Fibroblast of the aortic adventitia (primary cell): Measurements from ENCODE around the gene KPNA6. TPM values are rescaled to one million over a fixed set of nuclear protein-coding genes. Genes with fewer than 3 reads are reported as not detected.
A peak's percentile ranks its signal among the peaks of the same experiment; 100 is the strongest.

ENCODE experiments used
- DNase-seq: peaks from one replicate; pipeline ENCODE4 v3.0.0-alpha.2; 2010; ENCODE audit warnings: low read depth
- H3K4me3 ChIP-seq: 2 replicates; pipeline ENCODE4 v1.5.1; 2011; ENCODE audit warnings: low read depth, mild to moderate bottlenecking, control low read depth, low read length, moderate library complexity
- CTCF ChIP-seq: IDR thresholded peaks from 2 replicates; pipeline ENCODE4 v1.5.1; 2011; ENCODE audit warnings: mild to moderate bottlenecking, low read length, control low read depth, inconsistent platforms; ENCODE audit not compliant: insufficient read depth
- total RNA-seq: library from RNA; depleted of rRNA; stranded (reverse); fragments of >200 nt; gene quantifications from 2 replicates; pipeline ENCODE4 v1.2.3, GENCODE V29; 2012; ENCODE audit warnings: low replicate concordance

KPNA6 gene
- total RNA-seq, 1 donor = 56.2 TPM

DNA sequence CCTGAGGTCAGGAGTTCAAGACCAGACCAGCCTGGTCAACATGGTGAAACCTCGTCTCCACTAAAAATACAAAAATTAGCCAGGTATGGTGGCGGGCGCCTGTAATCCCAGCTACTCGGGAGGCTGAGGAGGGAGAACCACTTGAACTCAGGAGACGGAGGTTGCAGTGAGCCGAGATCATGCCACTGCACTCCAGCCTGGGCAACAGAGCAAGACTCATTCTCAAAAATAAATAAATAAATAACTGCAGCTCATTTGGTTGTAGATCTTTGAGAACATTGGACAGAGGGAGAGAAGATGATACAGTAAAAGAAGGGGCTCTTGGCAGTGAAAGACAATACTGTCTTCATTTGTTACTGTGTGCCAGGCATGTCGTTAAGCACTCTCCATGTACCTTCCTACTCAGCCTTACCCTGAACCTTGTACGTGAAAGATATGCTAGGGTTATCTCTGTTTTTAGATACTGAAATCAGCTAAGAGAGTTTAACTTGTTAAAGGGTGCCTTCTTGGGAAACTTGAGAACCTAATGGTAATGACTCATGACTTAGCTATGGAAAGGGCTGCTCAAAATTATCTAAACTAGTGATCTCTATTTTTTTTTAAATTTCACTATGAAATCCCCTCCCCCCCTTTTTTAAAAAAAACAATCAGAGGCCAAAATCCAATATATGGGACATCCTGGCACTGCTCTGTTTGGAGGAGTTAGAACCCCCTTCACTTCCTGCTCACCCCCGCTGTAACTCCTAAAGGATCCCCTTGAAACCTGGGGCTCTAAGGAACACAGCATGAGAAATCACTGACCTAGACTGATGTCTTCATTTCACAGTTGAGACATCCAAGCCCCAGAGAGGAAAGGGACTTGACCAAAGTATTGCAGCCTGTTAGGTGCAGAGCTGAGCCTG, 6.8 kb upstream of the KPNA6 start:
- DNase-seq = peak; percentile 69
- H3K4me3 ChIP-seq = no peak overlapping the region
- no peak for TF ChIP-seq CTCF

DNA sequence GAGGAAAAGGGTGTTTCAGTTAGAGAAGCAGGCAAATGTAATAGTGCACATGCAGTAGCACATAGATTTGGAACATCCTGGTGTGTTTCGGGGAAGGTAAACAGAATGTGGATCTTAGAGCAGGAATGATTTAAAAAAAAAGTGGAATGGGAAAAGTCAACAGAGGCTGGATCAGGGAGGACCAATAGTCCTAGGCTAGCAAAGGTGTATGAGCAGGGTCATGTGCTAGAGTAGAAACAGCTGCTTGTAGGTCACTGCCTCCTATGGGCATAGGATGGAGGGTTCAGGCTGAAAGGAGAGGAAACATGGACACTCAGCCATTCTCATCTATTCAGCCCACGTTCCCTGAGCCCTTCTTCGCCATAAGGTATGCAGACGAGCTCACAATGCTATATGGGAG, 3.7 kb upstream of the KPNA6 start:
- DNase-seq = no peak
- H3K4me3 ChIP-seq = no peak overlapping the region
- TF ChIP-seq CTCF = no peak

DNA sequence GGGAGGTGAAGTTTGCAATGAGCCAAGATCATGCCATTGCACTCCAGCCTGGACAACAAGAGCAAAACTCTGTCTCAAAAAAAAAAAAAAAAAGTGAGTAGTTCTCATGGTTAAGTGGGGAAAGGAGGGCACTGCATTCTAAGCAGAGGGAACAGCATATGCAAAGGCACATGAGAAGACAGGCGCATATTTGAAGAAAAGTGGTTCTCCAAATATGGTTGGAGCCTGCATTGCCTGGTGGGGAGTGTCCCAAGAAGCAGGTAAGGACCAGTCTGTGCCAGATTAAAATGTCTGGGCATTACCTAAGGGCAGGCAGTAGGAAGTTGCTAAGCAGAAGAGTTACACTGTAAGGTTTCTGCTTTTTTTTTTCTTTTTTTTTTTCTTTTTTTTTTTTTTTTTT, 2.5 kb upstream of the KPNA6 start:
- TF ChIP-seq CTCF = no peak
- no peak for DNase-seq
- no peak overlapping the region for H3K4me3 ChIP-seq

DNA sequence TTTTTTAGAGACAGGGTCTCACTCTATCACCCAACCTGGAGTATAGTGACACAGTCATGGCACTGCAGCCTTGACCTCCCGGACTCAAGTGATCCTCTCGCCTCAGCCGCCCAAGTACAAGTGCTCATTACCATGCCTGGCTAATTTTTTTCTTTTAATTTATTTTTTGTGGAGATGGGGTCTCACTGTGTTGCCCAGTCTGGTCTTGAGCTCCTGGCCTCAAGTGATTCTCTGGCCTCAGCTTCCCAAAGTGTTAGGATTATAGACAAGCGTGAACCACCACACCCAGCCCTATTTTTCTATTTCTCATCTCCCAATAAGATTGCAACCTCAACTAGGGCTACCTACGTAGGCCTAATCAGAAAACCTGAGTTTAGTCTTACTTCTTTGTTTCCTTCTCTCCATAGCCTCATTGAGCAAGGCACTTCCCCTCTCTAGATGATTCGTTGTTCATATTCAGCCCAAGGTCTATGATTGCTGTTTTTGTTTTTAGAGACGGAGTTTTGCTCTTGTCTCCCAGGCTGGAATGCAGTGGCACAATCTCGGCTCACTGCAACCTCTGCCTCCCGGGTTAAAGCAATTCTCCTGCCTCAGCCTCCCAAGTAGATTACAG, 1.1 kb upstream of the KPNA6 start:
- TF ChIP-seq CTCF = no peak
- no peak for DNase-seq
- no peak overlapping the region for H3K4me3 ChIP-seq

DNA sequence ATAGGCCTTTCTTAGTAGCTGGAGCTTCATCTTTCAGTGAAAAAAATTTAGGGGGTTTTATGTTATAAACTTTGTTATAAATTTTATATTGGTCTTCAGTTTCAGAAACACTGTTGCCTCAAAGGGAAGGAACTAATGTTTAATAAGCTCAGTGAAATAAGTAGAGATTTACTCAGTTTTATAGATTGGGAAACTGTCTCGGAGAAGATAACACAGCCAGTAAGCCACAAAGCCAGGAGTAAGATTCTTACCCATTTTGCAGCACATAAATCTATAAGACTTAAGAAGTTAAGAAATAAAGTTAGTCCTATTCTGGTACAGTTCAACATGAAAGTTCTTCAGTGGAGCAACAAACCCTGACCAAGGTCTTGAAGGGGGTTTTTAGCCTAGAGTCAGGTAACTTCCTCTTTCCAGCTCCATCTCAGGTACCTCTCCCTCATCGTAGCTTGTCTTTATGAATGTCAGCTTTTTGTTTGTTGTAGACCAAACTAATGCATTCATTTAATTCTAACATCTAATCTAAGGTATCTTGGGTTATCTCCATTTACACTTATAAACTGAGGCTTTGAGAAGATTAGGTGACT, 3.3 kb downstream of the KPNA6 start:
- no peak for DNase-seq
- TF ChIP-seq CTCF = no peak
- no peak overlapping the region for H3K4me3 ChIP-seq

- TF ChIP-seq CTCF = no peak
- DNase-seq = peak; percentile 64
- H3K4me3 ChIP-seq = no peak overlapping the region
Observed at GRCh38 chr1:32111789-32112188, 3.9 kb downstream of the KPNA6 start.
